HG03342 (cell line): ENCODE results near the gene NASP.
A peak's percentile ranks its signal among the peaks of the same experiment; 100 is the strongest.

Experiments used
- ATAC-seq: cut with Tn5 transposase; IDR thresholded peaks from one replicate; pipeline ENCODE4 v1.9.1; 2021; ENCODE audit warnings: mild to moderate bottlenecking, moderate library complexity; ENCODE audit not compliant: unreplicated experiment

The NASP gene

GRCh38 chr1:45583666-45584350, at the start of gene NASP:
Gene NASP (plus strand): TSS chr1:45584041. CDS start chr1:45584147, 106 bp downstream.
- ATAC-seq: peak; percentile 45

GRCh38 chr1:45535988-45536766, 47.7 kb upstream of the NASP start:
- no peak for ATAC-seq

GRCh38 chr1:45536886-45537285, 47.0 kb upstream of the NASP start:
- ATAC-seq: no peak

GRCh38 chr1:45541193-45541592, 42.6 kb upstream of the NASP start:
- no peak for ATAC-seq

- ATAC-seq: no peak
Observed at GRCh38 chr1:45542591-45542990, 41.2 kb upstream of the NASP start.

- ATAC-seq: peak; percentile 44
Observed at GRCh38 chr1:45543581-45544417, 40.0 kb upstream of the NASP start.

- ATAC-seq: no peak
Observed at GRCh38 chr1:45544530-45544929, 39.3 kb upstream of the NASP start.

GRCh38 chr1:45545019-45545493, 38.8 kb upstream of the NASP start:
- ATAC-seq: peak; percentile 56

- ATAC-seq: peak; percentile 4
Observed at GRCh38 chr1:45545553-45546310, 38.1 kb upstream of the NASP start.

- peak; percentile 85 for ATAC-seq
Observed at GRCh38 chr1:45550401-45551351, 33.2 kb upstream of the NASP start, which contains the start of gene AKR1A1. Gene AKR1A1 (plus strand): TSS chr1:45550826. CDS start chr1:45561795, 10,969 bp downstream.

GRCh38 chr1:45551684-45552083, 32.2 kb upstream of the NASP start:
- no peak for ATAC-seq

- ATAC-seq: no peak
Observed at GRCh38 chr1:45552331-45552730, 31.5 kb upstream of the NASP start.

- ATAC-seq: no peak
Observed at GRCh38 chr1:45554198-45554597, 29.6 kb upstream of the NASP start.

- ATAC-seq: no peak
Observed at GRCh38 chr1:45557422-45557944, 26.4 kb upstream of the NASP start.

- no peak for ATAC-seq
Observed at GRCh38 chr1:45563843-45564242, 20.0 kb upstream of the NASP start.

GRCh38 chr1:45566722-45567121, 17.1 kb upstream of the NASP start:
- no peak for ATAC-seq

GRCh38 chr1:45567911-45568310, 15.9 kb upstream of the NASP start:
- ATAC-seq: no peak

GRCh38 chr1:45568421-45568820, 15.4 kb upstream of the NASP start:
- no peak for ATAC-seq

- ATAC-seq: no peak
Observed at GRCh38 chr1:45569571-45569961, 14.3 kb upstream of the NASP start.
